Measurements from ENCODE around the gene PDCD2L.

DNA sequence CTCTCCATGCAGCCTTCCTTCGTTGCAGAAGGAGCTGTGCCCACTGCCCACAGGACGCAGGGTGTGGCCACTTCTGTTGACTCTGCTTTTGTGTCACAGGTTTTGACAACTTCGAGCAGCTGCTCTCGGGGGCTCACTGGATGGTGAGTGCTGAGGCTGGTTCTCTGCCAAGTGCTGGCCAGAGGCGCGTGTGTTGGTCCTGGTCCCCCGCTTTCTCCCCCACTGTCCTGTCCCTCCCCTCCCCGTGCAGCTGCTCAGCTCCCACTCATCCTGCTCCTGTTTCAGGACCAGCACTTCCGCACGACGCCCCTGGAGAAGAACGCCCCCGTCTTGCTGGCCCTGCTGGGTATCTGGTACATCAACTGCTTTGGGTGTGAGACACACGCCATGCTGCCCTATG lies 10.6 kb upstream of the PDCD2L start:
- TF ChIP-seq, protein P1, sequence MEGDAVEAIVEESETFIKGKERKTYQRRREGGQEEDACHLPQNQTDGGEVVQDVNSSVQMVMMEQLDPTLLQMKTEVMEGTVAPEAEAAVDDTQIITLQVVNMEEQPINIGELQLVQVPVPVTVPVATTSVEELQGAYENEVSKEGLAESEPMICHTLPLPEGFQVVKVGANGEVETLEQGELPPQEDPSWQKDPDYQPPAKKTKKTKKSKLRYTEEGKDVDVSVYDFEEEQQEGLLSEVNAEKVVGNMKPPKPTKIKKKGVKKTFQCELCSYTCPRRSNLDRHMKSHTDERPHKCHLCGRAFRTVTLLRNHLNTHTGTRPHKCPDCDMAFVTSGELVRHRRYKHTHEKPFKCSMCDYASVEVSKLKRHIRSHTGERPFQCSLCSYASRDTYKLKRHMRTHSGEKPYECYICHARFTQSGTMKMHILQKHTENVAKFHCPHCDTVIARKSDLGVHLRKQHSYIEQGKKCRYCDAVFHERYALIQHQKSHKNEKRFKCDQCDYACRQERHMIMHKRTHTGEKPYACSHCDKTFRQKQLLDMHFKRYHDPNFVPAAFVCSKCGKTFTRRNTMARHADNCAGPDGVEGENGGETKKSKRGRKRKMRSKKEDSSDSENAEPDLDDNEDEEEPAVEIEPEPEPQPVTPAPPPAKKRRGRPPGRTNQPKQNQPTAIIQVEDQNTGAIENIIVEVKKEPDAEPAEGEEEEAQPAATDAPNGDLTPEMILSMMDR (IDR thresholded peaks at IDR 0.05) = no peak
- TF ChIP-seq POLR2AphosphoS5 (IDR thresholded peaks at IDR 0.05) (no peak), POLR2A (IDR thresholded peaks at IDR 0.05) (no peak)
